GM15510 (cell line): ENCODE measurements around the gene RUVBL1.

Source experiments
- POLR2A ChIP-seq: IDR thresholded peaks from 3 replicates; pipeline ENCODE4 v1.6.1; 2011; ENCODE audit warnings: borderline replicate concordance; ENCODE audit not compliant: insufficient read length; ENCODE audit errors: extremely low read depth

The RUVBL1 gene

DNA sequence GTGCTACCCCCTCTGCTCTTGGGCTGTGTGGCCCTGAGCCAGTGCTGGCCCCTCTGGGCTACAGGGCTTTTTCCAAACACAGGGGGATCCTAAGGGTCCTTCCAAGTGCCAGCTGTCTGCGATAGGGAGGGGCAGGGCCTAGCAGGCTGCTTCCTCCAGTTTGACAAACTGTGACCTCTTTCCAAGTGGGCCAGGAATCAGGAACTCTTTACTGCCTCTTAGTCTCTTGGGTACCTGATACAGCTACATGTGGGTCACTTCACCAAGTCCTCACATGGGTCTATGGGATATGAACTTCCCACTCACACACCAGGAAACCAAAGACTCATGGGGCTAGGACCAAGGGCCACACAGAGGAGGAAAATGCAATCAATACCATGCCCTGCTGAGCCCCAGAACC lies 45.9 kb downstream of the RUVBL1 start:
- no peak for TF ChIP-seq POLR2A

DNA sequence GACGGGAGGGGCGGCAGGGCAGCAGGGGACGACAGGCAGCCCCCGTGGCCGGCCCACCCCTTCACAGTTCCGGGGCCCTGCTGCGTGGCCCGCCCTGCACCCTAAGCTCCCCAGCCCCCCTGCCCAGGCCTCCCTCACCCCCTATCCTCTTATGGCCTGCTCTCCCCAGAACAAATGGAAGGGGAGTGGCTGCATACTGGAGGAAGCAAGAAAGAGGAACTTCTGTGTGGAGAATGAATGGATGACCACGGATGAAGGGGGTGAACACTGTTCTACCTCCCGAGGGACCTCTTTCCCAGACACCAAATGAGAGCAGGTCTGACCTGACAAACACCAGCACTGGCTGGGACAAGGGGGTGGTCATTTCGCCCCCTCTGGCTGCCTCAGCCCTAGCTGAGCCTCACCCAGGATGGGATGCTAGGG lies 46.4 kb downstream of the RUVBL1 start:
- TF ChIP-seq POLR2A, result no peak

- no peak for TF ChIP-seq POLR2A
Measured at GRCh38 chr3:128076483-128077201, 47.0 kb downstream of the RUVBL1 start.

DNA sequence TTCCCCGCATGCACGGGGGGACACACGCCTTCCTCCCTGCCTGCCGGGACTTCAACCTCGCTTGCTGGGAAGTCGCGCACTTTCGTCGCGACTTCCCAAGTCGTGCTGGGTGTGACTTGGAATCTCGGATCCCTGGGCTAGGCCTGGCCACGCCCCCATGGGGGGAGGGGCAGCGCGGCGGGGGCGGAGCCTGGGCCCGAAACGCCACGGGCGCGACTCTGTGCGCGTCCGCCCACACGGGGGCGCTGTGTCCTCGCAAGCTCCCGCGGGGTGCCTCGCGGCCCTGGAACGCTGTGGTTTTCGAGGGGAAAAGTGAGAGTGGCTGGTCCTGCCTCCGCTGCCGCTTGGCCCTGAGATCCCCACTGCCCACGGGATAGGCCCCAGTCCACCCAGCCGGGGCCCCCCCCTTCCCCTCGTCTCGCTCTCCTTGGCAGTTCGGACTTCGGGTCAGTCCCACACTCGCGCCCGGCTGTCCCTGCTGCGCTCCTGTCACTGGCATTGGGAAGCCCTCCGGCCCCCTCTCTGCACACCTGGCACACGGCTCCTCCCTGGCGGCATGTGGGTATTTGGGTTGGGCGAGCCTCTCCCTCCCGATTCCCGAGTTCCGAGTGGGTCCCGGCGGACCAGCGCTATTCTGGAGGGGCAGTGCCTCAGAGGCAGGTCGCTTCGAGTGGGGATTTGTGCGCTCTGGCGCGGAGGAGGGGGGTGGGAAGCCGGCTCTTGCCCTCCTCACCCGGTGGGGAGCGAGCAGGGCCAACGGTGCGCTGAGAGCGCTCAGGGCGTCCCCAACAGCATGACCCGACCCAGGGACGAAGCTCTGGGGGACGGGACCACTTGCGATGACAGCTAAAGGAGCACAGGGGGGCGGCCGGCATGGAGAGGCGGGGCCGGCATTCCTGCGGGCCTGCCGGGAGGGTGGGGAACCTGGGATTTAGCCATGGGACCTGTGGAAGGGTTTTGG lies 47.8 kb downstream of the RUVBL1 start:
- no peak for TF ChIP-seq POLR2A

- TF ChIP-seq POLR2A, result no peak
Measured at GRCh38 chr3:128074851-128075521, 48.6 kb downstream of the RUVBL1 start.

DNA sequence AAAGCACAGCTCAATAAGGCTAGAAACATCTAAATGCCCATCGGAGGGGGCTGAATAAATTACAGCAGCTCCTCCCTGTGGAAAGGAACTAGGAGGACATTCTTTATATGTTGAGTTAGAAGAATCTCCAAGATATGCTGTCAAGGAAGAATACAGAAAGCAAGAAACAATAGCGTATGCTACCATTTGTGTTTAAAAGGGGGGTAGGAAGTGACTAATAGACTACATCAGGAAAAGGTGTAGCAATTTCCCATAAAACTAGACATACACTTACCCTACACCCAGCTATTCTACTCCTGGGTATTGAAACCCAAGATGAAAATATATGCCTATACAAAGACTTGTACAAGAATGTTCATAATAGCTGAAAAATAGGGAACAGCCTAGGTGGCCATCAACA lies 49.8 kb downstream of the RUVBL1 start:
- TF ChIP-seq POLR2A, result no peak

GRCh38 chr3:128073185-128073725 lies 50.4 kb downstream of the RUVBL1 start:
- no peak for TF ChIP-seq POLR2A

GRCh38 chr3:128072454-128073184 lies 51.0 kb downstream of the RUVBL1 start:
- TF ChIP-seq POLR2A, result no peak

DNA sequence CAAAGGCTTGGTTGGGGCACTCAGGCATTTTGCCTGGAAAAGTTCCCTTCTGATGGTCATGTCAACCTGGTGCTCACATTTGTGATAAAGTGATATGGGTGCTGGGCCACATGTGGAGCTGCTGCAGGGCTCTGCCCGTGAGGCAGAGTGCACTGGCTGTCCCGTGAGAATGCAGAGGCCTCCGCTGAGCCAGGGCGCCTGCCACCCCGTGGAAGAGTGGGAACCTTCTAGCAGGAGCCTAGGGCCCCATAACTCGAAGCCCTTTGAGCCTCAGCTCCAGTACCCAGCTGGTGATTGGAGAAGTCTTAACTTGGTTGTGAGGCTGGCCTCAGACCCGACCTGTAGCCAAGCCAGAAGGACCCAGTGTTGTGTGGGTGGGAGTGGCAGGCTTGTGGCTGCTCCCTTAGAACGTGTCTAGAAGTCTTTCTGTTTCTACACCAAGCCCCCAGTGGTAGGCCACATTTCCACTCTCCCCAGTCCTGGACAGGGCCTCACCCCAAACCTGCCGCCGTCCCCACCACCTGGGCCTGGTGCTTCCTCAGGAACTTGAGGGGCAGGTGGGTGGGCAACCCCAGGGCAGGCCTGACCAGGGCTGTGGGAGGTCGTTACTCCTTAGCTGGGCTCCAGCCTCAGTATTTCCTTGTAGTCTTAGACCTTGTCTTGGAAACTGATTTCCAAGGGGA lies 51.7 kb downstream of the RUVBL1 start:
- no peak for TF ChIP-seq POLR2A

DNA sequence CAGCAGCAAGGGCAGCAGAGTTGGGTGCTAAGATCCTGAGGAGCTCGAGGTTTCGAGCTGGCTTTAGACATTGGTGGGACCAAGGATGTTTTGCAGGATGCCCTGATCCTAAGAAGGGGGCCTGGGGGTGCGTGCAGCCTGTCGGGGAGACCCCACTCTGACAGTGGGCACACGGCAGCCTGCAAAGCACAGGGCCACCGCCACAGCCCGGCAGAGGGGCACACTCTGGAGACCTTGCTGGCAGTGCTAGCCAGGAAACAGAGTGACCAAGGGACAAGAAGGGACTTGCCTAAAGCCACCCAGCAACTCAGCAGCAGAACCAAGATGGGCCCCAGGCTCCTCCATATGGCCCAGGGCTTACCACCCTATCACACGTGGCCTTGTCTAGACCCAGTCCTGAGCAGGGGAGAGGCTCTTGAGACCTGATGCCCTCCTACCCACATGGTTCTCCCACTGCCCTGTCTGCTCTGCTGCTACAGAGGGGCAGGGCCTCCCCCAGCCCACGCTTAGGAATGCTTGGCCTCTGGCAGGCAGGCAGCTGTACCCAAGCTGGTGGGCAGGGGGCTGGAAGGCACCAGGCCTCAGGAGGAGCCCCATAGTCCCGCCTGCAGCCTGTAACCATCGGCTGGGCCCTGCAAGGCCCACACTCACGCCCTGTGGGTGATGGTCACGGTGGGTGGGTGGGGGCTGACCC lies 52.6 kb downstream of the RUVBL1 start:
- no peak for TF ChIP-seq POLR2A

DNA sequence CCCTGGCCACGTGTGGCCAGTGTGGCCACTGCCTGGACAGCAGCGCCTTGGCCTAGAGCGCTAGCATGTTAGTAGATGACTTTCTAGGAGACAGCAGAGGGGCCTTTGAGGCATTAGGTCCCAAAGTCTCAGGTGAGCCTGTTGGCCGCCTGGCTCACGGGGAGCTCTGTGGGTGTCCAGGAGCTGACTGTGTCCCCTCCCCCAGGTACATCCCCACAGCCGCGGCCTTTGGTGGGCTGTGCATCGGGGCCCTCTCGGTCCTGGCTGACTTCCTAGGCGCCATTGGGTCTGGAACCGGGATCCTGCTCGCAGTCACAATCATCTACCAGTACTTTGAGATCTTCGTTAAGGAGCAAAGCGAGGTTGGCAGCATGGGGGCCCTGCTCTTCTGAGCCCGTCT lies 54.3 kb downstream of the RUVBL1 start:
- no peak for TF ChIP-seq POLR2A

DNA sequence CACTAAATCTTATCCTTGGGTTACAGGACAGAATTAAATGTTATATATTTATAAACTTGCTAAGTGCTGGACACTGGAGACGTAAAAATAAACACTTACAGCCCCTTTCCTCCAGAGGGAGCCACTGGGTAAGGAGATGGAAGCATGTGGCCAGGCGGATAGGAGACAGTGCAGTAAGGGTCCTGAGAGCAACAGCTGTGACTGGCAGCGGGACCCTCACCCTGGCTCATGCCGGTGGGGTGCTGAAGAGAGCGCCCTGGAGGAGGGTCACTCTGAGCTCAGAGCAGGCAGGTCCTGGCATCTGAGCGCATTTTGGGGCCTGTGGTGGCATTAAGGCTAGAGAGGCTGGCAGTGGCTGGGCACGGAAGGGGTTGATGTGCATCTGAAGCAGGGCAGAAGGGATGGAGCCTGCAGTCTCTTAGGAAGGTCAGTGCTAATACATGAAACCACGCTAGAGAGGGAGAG lies 55.4 kb downstream of the RUVBL1 start:
- TF ChIP-seq POLR2A, result no peak

- no peak for TF ChIP-seq POLR2A
Measured at GRCh38 chr3:128067489-128067888, 56.1 kb downstream of the RUVBL1 start.

- no peak for TF ChIP-seq POLR2A
Measured at GRCh38 chr3:128066676-128067075, 56.9 kb downstream of the RUVBL1 start.

DNA sequence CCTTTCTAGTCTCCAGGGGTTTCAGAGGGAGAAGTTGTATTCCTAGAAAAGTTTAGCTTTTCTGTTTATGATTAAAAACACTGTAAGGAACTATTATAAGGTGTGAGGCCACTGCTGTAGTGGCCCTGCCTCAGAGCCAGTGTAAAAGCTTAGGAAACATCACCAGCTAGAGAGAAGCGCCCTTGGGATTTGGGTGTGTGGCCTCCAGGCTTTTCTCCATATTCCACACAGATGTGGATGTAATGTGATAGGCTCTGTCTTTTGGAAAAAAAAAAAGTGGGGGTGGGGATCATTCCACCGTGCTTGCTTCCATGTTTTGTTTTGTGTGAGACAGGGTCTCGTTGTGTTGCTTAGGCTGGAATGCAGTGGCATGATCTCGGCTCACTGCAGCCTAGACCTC lies 57.5 kb downstream of the RUVBL1 start:
- no peak for TF ChIP-seq POLR2A
